K562 (cell line): ENCODE results near the gene MBL2. TPM values are rescaled to one million over a fixed set of nuclear protein-coding genes. Genes with fewer than 3 reads are reported as not detected.

Experiments
- ATAC-seq: fragments of 200-7000 bp; cut with Tn5 transposase; 3 replicates; pipeline ENCODE4 v1.9.1; 2020; ENCODE audit warnings: moderate library complexity
- BruUV-seq: library from RNA; stranded (reverse); fragments of 400-500 nt; replicated peaks from 2 replicates; lab custom pipeline; 2021; lab: Mats Ljungman, UMichigan
- CTCF ChIA-PET: fragments of 300-600 bp; formaldehyde crosslinking; extraction: SDS; loops from one replicate; lab custom pipeline; 2021; ENCODE audit warnings: low intra/inter-chr PET ratio; lab: Yijun Ruan, JAX
- POLR2A ChIA-PET: fragments of 300-600, 350-650 bp; sonication (Branson Sonifier 250); formaldehyde crosslinking; extraction: SDS; loops from one replicate; lab custom pipeline; 2021; ENCODE audit warnings: antibody characterized with exemption, inconsistent platforms; lab: Yijun Ruan, JAX
- DNase-seq, 4 experiments: peaks; one replicate each; pipeline versions ENCODE4 v3.0.0 to v3.0.0-alpha.2; 2011 to 2018; ENCODE audit warnings: low spot score in 3 of 4, mixed read lengths in 3 of 4; ENCODE audit errors: extremely low read depth in 1 of 4
- FAIRE-seq: peaks from 2 replicates; lab custom pipeline; 2011; peaks lifted over from hg19 to GRCh38; lab: Jason Lieb, UNC
- H2AFZ ChIP-seq: 2 replicates; pipeline ENCODE4 v1.6.0; 2011; ENCODE audit warnings: low read depth, low read length, control low read depth, inconsistent platforms
- H3K27ac ChIP-seq: fragments of 200-600 bp; 3 replicates; pipeline ENCODE4 v1.8.0; 2011; ENCODE audit warnings: low read depth, mild to moderate bottlenecking, control low read depth, inconsistent platforms, low read length, moderate library complexity, mixed read lengths; ENCODE audit errors: extremely low read depth
- H3K27me3 ChIP-seq, 2 experiments: fragments of 300-600 bp in 1 of 2; 2 replicates in 1 of 2; 3 replicates in 1 of 2; pipeline versions ENCODE4 v1.6.0 to v1.8.0; 2011; ENCODE audit warnings: inconsistent platforms in 2 of 2, low read length in 2 of 2, mild to moderate bottlenecking in 1 of 2, mixed read lengths in 1 of 2, moderate library complexity in 1 of 2; ENCODE audit not compliant: control insufficient read depth in 2 of 2, insufficient read depth in 2 of 2
- H3K36me3 ChIP-seq: fragments of 300-600 bp; 3 replicates; pipeline ENCODE4 v1.8.0; 2011; ENCODE audit warnings: mild to moderate bottlenecking, low read length, inconsistent platforms; ENCODE audit not compliant: control insufficient read depth, insufficient read depth
- H3K4me1 ChIP-seq, 2 experiments: fragments of 200-600 bp in 1 of 2; replicated peaks in 1 of 2; 2 replicates in 1 of 2; 3 replicates in 1 of 2; pipeline versions ENCODE4 v1.5.1 to v1.8.0; 2011; ENCODE audit warnings: inconsistent platforms in 2 of 2, low read length in 2 of 2, mild to moderate bottlenecking in 1 of 2, mixed read lengths in 1 of 2, moderate library complexity in 1 of 2; ENCODE audit not compliant: control insufficient read depth in 2 of 2, insufficient read depth in 2 of 2
- H3K4me2 ChIP-seq: 2 replicates; pipeline ENCODE4 v1.6.1; 2011; ENCODE audit warnings: low read length, control low read depth, inconsistent platforms, mixed read lengths; ENCODE audit not compliant: insufficient read depth
- H3K4me3 ChIP-seq: fragments of 200-600 bp; sonication (generic), shearing (Covaris generic); 2 replicates; pipeline ENCODE4 v1.5.1; 2016; ENCODE audit warnings: control low read depth, inconsistent platforms
- H3K79me2 ChIP-seq: fragments of 200-600 bp; 3 replicates; pipeline ENCODE4 v1.8.0; 2011; ENCODE audit warnings: low read length, inconsistent platforms; ENCODE audit not compliant: control insufficient read depth, insufficient read depth
- H3K9ac ChIP-seq, 2 experiments: 2 replicates each; pipeline versions ENCODE4 v1.6.0 to v1.6.1; 2011; ENCODE audit warnings: low read depth in 2 of 2, low read length in 2 of 2, control low read depth in 1 of 2, inconsistent platforms in 1 of 2, mild to moderate bottlenecking in 1 of 2, mixed read lengths in 1 of 2; ENCODE audit not compliant: insufficient read depth in 1 of 2
- H3K9me1 ChIP-seq: one replicate; pipeline ENCODE4 v1.6.0; 2011; ENCODE audit warnings: inconsistent platforms, mild to moderate bottlenecking, low read length, moderate library complexity; ENCODE audit not compliant: control insufficient read depth, insufficient read depth
- H3K9me3 ChIP-seq: replicated peaks from 2 replicates; pipeline ENCODE4 v1.5.1; 2011; ENCODE audit warnings: low read depth, low read length, inconsistent platforms; ENCODE audit not compliant: control insufficient read depth, insufficient read depth
- H4K20me1 ChIP-seq: replicated peaks from 2 replicates; pipeline ENCODE4 v1.6.1; 2011; ENCODE audit warnings: low read length, inconsistent platforms, mixed read lengths; ENCODE audit not compliant: control insufficient read depth, insufficient read depth
- CXXC5 ChIP-seq: fragments of 250-450 bp; sonication (Bioruptor Pico); IDR thresholded peaks from 2 replicates; pipeline ENCODE4 v1.8.0; 2022; ENCODE audit warnings: inconsistent platforms, mild to moderate bottlenecking, moderate library complexity
- DPF2 ChIP-seq: fragments of 450-650 bp; IDR thresholded peaks from 2 replicates; pipeline ENCODE4 v1.6.1; 2016
- ELF2 ChIP-seq: fragments of 250-450 bp; sonication (Bioruptor Pico); IDR thresholded peaks from 2 replicates; pipeline ENCODE4 v1.5.0; 2021; ENCODE audit warnings: mild to moderate bottlenecking
- IRF2 ChIP-seq: sonication (generic); formaldehyde crosslinking; IDR thresholded peaks from 2 replicates; pipeline ENCODE4 v1.8.1; 2022; ENCODE audit warnings: mild to moderate bottlenecking, missing genetic modification reagents
- JUND ChIP-seq, 2 experiments: IDR thresholded peaks; 2 replicates in 1 of 2; 3 replicates in 1 of 2; pipeline ENCODE4 v1.6.1; 2011; ENCODE audit warnings: borderline replicate concordance in 2 of 2, low read depth in 2 of 2, low read length in 2 of 2, improper control_type of control experiment in 1 of 2, missing biosample characterization in 1 of 2, missing genetic modification characterization in 1 of 2, missing genetic modification reagents in 1 of 2
- RBBP5 ChIP-seq: fragments of 200-600 bp; sonication (generic); IDR thresholded peaks from 2 replicates; pipeline ENCODE4 v1.6.1; 2012; ENCODE audit warnings: borderline replicate concordance, mild to moderate bottlenecking, low read length, control low read depth, inconsistent platforms; ENCODE audit not compliant: insufficient read depth, poor library complexity, severe bottlenecking
- SMAD2 ChIP-seq: fragments of 150-350 bp; IDR thresholded peaks from 2 replicates; pipeline ENCODE4 v1.6.1; 2014; ENCODE audit warnings: low read depth, mild to moderate bottlenecking, low read length
- ZNF77 ChIP-seq: fragments of 250-450 bp; sonication (Bioruptor Pico); IDR thresholded peaks from 2 replicates; pipeline ENCODE4 v1.5.0; 2020
- WGBS: fragments of 100-300 bp; shearing (Covaris generic); methylation state at CpG from one replicate; pipeline ENCODE4 v1.1.6; 2016; ENCODE audit warnings: low coverage, mixed read lengths; ENCODE audit not compliant: insufficient coverage; ENCODE audit errors: missing lambda C conversion rate; 5-methylcytosine and 5-hydroxymethylcytosine counted together
- in situ Hi-C: fragments of 300-500 bp; cut with MboI; formaldehyde crosslinking; loops from 4 replicates; pipeline ENCODE4 v1.15.0; 2018; ENCODE audit warnings: inconsistent platforms, mixed read lengths
- intact Hi-C: fragments of 100-400 bp; cut with micrococcal nuclease; formaldehyde crosslinking; loops from 2 replicates; pipeline ENCODE4 v1.14.2; 2022
- polyA plus RNA-seq, 8 experiments: library from polyadenylated mRNA; depleted of rRNA in 4 of 8; stranded (reverse) in 5 of 8; unstranded in 3 of 8; fragments of >200 nt; fragmentation: Nextera tagmentation in 2 of 8; fragmentation: Illumina TruSeq in 1 of 8; extraction: Ambion mirVana in 2 of 8; extraction: Trizol in 1 of 8; gene quantifications; 2 replicates each; pipeline versions ENCODE4 v1.2.1 to v1.2.3, GENCODE V29; 2011 to 2014; ENCODE audit warnings: inconsistent platforms in 1 of 8, missing spikeins in 1 of 8
- total RNA-seq, 7 experiments: library from RNA; depleted of rRNA in 6 of 7; stranded (reverse); fragments of >200 nt in 6 of 7; fragmentation: Illumina TruSeq in 2 of 7; extraction: Trizol in 2 of 7; gene quantifications; 2 replicates each; pipeline versions ENCODE4 v1.2.1 to v1.2.3, GENCODE V29; 2011 to 2021; ENCODE audit warnings: low replicate concordance in 1 of 7
- TF ChIP-seq, protein P1 (sequence below): sonication (generic); formaldehyde crosslinking; IDR thresholded peaks from 2 replicates; pipeline ENCODE4 v1.8.0; 2023; ENCODE audit warnings: missing genetic modification reagents, mild to moderate bottlenecking, borderline replicate concordance
- TF ChIP-seq, protein P2 (sequence below), 3 experiments: fragments of 200-800 bp in 1 of 3; fragments of 250-450 bp in 1 of 3; fragments of 450-650 bp in 1 of 3; sonication (Bioruptor Pico) in 1 of 3; sonication (Bioruptor generic) in 1 of 3; formaldehyde crosslinking in 1 of 3; IDR thresholded peaks; 2 replicates each; pipeline versions ENCODE4 v1.6.1 to v1.8.0; 2016 to 2022; ENCODE audit warnings: mild to moderate bottlenecking in 2 of 3, missing genetic modification characterization in 2 of 3, missing compliant biosample characterization in 1 of 3, moderate library complexity in 1 of 3
- TF ChIP-seq, protein P3 (sequence below): fragments of 250-450 bp; sonication (Bioruptor Pico); IDR thresholded peaks from 2 replicates; pipeline ENCODE4 v1.8.0; 2022; ENCODE audit warnings: moderate library complexity, mild to moderate bottlenecking, inconsistent platforms

Gene MBL2
- total and polyA plus RNA-seq, 9 of the 15 experiments (the other 6 are each of a cell fraction or from before 2014, with no cell fraction given): not detected

DNA sequence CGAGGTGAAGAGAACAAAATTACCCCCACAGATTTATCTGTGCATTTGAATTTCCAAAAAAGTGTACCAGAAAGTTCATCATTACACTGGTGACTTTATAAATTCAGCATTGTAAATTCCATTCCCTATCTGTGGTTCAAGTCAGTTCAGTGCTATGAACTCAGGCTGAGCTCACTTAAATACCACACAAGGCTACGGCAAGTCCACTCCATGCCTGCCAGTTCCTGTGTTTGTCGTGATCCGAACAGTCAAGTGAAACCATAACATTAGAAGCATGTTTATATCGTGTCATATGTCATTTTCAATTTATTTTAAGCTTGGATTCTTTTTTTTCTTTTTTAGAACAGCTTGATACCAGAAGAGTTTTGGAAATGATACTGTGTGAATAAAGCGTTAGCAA lies 14.8 kb downstream of the MBL2 start:
- ChIA-PET POLR2A (no interaction called here), CTCF (no interaction called here)
- Histone ChIP-seq H3K4me2 (no peak overlapping the region), H3K36me3 (no peaks in the 10 kb centered on the region), H3K9me3 (no peaks in the 10 kb centered on the region), H2AFZ (no peak overlapping the region), H3K27ac (no peak overlapping the region), H3K9ac (no peak overlapping the region), H4K20me1 (no peaks in the 10 kb centered on the region), H3K4me1 (no peaks in the 10 kb centered on the region), H3K4me3 (no peak overlapping the region), H3K79me2 (no peaks in the 10 kb centered on the region), H3K27me3 (no peaks in the 10 kb centered on the region), H3K9me1 (no peaks in the 10 kb centered on the region)
- in situ Hi-C loops (no loop called here), intact Hi-C loops (no loop called here)
- WGBS: 0% methylated on average over 6 of the region's 6 CpGs
- no peak for ATAC-seq
- no peak for DNase-seq
- no peak for FAIRE-seq
- no TSS peak for BruUV-seq
- TF ChIP-seq SMAD2: no peak
- TF ChIP-seq ELF2 (CRISPR knock-in tag): no peak
- TF ChIP-seq, protein P1, sequence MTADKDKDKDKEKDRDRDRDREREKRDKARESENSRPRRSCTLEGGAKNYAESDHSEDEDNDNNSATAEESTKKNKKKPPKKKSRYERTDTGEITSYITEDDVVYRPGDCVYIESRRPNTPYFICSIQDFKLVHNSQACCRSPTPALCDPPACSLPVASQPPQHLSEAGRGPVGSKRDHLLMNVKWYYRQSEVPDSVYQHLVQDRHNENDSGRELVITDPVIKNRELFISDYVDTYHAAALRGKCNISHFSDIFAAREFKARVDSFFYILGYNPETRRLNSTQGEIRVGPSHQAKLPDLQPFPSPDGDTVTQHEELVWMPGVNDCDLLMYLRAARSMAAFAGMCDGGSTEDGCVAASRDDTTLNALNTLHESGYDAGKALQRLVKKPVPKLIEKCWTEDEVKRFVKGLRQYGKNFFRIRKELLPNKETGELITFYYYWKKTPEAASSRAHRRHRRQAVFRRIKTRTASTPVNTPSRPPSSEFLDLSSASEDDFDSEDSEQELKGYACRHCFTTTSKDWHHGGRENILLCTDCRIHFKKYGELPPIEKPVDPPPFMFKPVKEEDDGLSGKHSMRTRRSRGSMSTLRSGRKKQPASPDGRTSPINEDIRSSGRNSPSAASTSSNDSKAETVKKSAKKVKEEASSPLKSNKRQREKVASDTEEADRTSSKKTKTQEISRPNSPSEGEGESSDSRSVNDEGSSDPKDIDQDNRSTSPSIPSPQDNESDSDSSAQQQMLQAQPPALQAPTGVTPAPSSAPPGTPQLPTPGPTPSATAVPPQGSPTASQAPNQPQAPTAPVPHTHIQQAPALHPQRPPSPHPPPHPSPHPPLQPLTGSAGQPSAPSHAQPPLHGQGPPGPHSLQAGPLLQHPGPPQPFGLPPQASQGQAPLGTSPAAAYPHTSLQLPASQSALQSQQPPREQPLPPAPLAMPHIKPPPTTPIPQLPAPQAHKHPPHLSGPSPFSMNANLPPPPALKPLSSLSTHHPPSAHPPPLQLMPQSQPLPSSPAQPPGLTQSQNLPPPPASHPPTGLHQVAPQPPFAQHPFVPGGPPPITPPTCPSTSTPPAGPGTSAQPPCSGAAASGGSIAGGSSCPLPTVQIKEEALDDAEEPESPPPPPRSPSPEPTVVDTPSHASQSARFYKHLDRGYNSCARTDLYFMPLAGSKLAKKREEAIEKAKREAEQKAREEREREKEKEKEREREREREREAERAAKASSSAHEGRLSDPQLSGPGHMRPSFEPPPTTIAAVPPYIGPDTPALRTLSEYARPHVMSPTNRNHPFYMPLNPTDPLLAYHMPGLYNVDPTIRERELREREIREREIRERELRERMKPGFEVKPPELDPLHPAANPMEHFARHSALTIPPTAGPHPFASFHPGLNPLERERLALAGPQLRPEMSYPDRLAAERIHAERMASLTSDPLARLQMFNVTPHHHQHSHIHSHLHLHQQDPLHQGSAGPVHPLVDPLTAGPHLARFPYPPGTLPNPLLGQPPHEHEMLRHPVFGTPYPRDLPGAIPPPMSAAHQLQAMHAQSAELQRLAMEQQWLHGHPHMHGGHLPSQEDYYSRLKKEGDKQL (CRISPR knock-in tag): no peak
- no peak for TF ChIP-seq IRF2
- no peak for TF ChIP-seq CXXC5 (CRISPR knock-in tag)
- no peak for TF ChIP-seq JUND (IDR thresholded peaks at IDR 0.05; ENCODE audit: borderline replicate concordance, low read depth, low read length)
- no peak for TF ChIP-seq JUND (tag; IDR thresholded peaks at IDR 0.05; ENCODE audit: borderline replicate concordance, low read depth, low read length)
- TF ChIP-seq RBBP5: no peak
- TF ChIP-seq, protein P2, sequence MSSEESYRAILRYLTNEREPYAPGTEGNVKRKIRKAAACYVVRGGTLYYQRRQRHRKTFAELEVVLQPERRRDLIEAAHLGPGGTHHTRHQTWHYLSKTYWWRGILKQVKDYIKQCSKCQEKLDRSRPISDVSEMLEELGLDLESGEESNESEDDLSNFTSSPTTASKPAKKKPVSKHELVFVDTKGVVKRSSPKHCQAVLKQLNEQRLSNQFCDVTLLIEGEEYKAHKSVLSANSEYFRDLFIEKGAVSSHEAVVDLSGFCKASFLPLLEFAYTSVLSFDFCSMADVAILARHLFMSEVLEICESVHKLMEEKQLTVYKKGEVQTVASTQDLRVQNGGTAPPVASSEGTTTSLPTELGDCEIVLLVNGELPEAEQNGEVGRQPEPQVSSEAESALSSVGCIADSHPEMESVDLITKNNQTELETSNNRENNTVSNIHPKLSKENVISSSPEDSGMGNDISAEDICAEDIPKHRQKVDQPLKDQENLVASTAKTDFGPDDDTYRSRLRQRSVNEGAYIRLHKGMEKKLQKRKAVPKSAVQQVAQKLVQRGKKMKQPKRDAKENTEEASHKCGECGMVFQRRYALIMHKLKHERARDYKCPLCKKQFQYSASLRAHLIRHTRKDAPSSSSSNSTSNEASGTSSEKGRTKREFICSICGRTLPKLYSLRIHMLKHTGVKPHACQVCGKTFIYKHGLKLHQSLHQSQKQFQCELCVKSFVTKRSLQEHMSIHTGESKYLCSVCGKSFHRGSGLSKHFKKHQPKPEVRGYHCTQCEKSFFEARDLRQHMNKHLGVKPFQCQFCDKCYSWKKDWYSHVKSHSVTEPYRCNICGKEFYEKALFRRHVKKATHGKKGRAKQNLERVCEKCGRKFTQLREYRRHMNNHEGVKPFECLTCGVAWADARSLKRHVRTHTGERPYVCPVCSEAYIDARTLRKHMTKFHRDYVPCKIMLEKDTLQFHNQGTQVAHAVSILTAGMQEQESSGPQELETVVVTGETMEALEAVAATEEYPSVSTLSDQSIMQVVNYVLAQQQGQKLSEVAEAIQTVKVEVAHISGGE (CRISPR knock-in tag; IDR thresholded peaks at IDR 0.05): no peak
- TF ChIP-seq, protein P3, sequence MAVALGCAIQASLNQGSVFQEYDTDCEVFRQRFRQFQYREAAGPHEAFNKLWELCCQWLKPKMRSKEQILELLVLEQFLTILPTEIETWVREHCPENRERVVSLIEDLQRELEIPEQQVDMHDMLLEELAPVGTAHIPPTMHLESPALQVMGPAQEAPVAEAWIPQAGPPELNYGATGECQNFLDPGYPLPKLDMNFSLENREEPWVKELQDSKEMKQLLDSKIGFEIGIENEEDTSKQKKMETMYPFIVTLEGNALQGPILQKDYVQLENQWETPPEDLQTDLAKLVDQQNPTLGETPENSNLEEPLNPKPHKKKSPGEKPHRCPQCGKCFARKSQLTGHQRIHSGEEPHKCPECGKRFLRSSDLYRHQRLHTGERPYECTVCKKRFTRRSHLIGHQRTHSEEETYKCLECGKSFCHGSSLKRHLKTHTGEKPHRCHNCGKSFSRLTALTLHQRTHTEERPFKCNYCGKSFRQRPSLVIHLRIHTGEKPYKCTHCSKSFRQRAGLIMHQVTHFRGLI (CRISPR knock-in tag): no peak
- no peak for TF ChIP-seq DPF2
- TF ChIP-seq ZNF77 (CRISPR knock-in tag): no peak
